SK-MEL-5 (cell line): ENCODE measurements around the gene FBRS. TPM values are rescaled to one million over a fixed set of nuclear protein-coding genes. Genes with fewer than 3 reads are reported as not detected.
"Not testable (repeated sequence)": the region's sequence is repeated elsewhere in the genome, so short reads cannot be mapped to it uniquely, and the experiment has no call there.

ENCODE experiments used
- DNase-seq: peaks from one replicate; pipeline ENCODE4 v3.0.0-alpha.2; 2016; ENCODE audit warnings: low read depth, low spot score
- in situ Hi-C: cut with HindIII; loops from 2 replicates; pipeline ENCODE4 v1.10.0; 2016; ENCODE audit warnings: low sequenced_read_pairs, high pct_unique_total_duplicates, low pct_unique_long_range_greater_than_20kb
- polyA plus RNA-seq, 2 experiments: library from polyadenylated mRNA; depleted of rRNA; stranded (reverse); fragments of >200 nt; gene quantifications; 2 replicates each; pipeline ENCODE4 v1.2.3, GENCODE V29; 2015
- total RNA-seq: library from RNA; depleted of rRNA; stranded (reverse); fragments of >200 nt; shearing (Covaris generic); gene quantifications from 2 replicates; pipeline ENCODE4 v1.2.3, GENCODE V29; 2014; rRNA removed

The FBRS gene
- total RNA-seq: 8.8 and 8.9 TPM in 2 replicates
- 40.5 and 53.2 TPM in 2 replicates for polyA plus RNA-seq (2015; cell fraction: cytosol; rRNA removed)
- polyA plus RNA-seq (2015; cell fraction: nucleus; rRNA removed): 78.2 and 83.6 TPM in 2 replicates

DNA sequence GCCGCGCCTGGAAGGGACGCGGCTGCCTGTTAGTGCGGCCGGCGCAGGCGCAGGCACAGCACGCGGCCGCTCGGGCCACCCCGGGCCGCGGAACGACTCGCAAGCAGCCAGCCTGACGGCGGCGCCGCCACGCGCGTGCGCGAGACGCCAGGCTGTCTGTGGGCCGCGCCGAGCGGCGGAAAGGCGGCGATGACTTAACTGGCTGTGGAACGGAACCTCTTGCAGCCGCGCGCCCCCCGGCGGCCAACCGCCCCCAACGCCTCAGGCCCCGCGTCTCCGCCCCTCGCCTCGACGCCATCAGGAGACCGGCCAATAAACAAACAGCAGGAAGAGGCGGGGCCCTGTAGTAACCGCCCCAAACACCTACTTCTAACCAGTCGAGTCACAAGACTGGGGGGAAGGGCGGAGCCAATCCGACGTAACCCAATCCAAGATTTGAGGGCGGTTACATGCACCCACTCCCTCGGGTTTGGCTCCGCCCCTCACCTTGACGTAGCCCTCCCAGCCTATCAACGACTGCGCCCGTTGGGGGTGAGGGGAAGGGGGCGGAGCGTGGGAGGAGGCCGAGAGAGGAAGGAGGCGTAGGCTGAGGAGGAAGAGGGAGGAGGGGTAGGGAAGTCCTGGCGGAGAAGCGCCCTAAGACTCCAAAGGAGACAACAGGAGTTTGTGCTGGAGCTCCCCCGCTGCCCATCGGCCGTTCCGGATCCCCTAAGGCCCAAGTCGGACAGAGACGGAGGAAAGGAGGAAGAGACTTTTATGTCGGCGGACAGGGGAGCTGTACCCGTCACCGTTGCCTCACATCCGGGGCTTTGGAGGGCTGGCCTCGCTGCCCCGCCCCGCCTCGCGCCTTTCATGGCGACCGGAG is at the start of gene FBRS:
FBRS (plus strand) TSS at position 566 of the 865 bp plus-strand sequence. CDS start 1,088 bp downstream, outside the sequence.
- peak; percentile 100 for DNase-seq
- in situ Hi-C loops: no loop called here

DNA sequence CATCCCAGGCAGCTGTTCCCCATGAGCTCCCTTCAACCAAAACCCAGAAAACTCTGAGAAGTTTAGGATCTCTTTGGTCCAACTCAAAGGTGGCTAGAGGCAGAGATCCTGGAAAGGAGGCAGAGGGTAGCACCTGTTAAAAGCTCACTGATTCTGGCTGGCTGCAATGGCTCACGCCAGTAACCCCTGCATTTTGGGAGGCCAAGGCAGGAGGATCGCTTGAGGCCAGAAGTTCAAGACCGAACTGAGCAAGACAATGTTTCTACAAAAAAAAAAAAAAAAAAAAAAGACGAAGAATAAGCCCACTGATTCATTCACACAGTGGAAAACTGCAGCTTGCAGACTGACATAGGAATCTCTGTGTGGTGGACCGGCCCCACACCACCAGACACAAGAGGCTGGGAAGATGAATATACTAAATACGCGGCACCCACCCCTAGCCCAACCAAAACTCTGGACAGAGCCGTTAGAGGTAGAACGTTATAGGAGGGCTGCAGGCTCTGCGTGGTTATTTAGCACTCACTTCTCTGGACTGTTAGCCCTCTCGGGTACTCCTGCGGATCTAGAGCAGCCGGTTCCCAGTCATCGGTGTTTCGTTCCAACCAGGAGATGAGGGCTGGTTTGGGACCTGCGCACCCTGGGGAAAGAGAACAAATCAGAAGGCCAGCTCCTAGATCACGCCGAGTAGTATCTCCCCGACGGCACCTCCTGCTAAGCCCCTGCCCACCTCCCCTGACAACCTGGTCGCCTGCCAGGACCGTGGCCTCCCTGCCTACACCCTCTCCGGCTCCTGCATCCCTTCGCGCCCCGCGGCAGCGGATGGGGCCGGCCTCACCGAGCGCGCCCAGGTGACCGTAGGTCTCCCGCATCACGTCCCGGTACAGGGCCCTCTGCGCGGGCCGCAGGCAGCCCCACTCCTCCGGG is 49.0 kb upstream of the FBRS start:
- peak; percentile 19 for DNase-seq
- in situ Hi-C loops: no loop called here

DNA sequence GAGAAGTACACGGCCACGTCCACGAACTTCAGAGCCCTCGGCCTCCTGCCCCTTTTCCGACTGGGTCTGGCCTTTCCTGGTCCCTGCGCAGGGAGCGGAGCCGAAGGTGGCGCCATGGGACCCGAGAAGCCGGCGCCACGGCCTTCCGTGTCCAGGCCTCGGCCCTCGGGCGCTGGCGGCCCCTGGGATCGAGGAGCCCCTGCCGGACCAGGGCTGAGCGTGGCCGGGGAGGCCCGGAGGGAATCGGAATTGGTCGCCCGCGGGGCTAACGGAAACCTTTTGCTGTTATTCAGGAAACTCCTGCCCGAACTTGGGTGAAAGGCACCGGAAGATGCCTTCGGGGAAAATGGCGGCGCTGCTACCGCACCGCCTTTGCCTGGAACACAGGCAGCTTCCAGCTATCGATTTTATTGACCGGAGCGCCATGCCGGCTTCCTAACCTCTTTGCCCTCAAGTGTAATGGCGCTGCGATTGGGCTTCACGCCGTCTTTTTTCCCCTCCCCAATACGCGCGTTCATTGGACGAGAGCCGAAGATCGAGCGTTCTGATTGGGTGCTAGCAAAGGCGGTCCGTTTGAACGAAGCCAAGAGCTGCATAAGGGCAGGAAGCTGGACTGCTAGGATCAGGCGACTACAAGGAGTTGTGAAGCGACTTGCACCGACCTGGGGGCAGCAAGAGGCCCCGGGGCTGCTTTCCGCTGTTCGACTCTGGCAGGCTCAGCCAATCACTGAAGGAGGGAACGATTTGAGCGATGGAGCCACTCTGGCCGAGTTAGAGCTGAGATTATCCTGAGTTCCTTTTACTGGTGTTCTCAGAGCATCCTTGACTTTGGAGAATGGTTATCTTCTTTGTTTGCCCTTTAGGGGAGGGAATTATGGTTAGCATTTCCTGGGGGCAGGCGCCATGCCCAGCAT is 48.0 kb upstream of the FBRS start, which contains the start of gene ZNF689:
ZNF689 (minus strand) TSS at position 464 of the 914 bp plus-strand sequence; CDS start at position 116, 348 bp downstream.
- peak; percentile 97 for DNase-seq
- in situ Hi-C loops: no loop called here

DNA sequence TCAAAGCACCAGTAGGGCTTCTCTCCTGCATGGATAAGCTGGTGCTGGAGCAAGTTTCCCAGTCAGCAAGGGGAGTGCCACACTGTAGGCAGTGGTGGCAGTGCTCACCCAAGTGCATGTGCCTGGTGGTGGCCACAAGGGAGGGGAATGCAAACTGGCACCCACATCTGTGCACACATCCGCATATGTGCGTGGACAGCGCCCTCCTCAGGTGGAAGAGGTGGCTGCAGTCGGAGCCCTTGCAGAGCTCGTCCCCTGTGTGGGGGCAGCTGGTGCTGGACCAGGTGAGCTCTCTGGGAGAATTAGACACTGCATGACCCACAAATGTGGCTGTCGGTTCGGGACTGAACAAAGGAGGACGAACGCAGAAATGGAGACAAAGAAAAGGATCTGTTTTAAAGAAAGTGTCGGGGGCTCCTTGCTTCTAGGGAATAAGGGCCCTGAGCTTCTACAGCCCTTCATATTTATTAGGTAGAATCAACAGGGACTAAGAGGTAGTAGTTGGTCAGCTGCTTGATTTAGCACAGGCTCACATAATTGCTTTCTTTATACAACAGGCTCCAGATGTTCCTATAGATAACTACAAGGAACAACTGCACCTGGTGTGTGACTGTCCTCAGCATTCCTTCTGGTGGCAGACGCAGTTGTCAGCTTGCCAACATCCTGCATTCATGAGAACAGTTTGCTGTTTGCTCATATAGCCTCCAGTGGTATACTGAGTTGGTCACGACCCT is 42.7 kb upstream of the FBRS start:
- in situ Hi-C loops: no loop called here
- peak; percentile 68 for DNase-seq

DNA sequence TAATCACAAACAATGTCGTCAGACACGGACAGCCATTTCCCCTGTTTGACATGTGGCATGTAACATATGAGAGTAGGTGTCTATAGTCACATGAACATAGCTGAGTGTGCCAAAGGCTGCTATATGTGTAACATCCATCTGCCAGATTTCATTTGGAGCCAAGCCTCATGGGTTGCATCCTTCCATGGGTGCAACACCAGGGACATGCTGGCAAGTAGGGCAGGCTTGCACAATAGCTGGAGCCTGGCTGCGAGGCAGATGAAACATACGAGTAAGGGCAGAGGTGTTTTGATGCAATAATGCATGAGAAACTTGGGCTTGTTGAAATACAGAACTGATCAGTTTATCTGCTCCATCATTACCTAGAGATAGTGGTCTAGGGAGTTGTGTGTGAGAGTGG is 39.0 kb upstream of the FBRS start:
- in situ Hi-C loops: no loop called here
- DNase-seq: no peak

DNA sequence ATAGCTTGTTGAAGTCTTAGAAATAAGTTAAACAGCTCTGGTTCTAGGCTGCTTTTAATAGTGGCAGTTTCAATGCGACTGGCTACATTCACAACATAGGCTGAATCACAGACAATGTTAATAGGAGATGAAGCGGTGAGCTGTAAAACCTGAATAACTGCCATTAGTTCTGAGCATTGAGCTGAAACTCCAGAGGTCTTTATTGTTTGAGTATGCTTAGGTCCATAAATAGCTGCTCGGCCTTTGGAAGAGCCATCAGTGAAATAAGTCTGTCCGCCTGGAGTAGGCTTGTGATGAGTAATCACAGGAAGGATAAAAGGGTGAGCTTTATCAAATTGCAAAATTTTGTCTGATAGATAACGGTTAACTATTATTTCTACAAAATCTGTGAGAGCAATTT is 38.6 kb upstream of the FBRS start:
- in situ Hi-C loops: no loop called here
- no peak for DNase-seq

DNA sequence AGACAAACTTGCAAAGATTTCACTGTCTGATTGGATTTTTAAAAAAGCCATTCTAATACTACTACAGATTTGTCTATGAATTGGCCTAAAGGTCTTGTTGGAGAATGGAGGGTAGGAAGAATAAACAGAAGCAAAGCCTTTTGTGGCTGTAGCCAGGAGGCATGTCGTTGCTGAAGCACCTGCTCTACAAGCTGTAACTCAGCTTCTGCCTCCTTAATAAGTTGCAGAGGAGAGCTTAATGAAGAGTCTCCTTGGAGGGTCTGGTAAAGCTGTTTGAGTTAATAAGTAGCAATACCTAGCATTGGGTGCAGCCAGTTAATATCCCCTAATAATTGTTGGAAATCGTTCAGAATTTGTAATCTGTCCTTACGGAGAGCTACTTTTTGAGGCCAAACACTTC is 38.1 kb upstream of the FBRS start:
- in situ Hi-C loops: no loop called here
- DNase-seq: no peak

DNA sequence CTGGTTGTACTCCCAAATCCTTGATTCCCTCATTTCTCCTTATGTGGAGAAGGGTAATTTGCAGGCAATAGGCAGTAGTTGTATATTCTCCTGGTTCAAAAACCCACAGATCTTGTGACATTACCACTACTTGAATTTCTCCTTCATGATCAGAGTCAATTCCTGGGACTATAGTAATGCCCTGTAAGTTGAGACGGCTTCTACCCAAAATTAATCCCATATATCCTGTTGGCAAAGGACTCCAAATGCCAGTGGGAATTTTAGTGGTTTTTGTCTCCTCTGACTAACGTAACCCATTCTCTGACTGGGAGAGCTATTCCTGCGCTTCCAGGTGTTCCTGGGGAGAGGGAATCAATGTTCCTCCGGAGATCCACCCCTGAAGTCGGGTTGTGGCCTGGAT is 36.5 kb upstream of the FBRS start:
- in situ Hi-C loops: no loop called here
- DNase-seq: peak; percentile 77

DNA sequence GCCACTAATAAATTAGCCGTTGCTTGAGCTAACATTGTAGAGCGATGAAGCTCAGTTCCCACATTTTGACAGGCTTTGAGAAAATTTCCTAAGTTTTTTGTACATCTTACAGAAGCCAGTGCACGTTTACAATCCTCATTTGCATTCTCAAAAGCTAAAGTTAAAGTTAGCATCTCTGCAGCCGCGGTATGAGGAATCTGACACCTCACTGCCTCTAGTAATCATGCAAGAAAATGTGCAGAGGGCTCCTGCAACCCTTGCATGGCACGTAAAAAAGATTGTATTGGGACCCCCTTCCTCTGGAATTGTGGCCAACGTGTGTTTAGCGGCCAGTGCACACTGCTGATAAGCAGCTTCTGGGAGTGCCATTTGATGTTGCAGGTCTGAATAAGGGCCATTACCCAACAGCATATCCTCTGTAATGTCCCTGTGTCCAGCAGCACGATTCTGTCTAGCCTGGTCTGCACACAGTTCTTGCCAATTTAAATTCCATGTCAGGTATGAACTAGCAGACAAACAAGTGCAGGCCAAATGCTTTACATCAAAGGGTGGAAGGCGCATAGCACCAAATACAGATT is 35.7 kb upstream of the FBRS start:
- in situ Hi-C loops: no loop called here
- DNase-seq: no peak

DNA sequence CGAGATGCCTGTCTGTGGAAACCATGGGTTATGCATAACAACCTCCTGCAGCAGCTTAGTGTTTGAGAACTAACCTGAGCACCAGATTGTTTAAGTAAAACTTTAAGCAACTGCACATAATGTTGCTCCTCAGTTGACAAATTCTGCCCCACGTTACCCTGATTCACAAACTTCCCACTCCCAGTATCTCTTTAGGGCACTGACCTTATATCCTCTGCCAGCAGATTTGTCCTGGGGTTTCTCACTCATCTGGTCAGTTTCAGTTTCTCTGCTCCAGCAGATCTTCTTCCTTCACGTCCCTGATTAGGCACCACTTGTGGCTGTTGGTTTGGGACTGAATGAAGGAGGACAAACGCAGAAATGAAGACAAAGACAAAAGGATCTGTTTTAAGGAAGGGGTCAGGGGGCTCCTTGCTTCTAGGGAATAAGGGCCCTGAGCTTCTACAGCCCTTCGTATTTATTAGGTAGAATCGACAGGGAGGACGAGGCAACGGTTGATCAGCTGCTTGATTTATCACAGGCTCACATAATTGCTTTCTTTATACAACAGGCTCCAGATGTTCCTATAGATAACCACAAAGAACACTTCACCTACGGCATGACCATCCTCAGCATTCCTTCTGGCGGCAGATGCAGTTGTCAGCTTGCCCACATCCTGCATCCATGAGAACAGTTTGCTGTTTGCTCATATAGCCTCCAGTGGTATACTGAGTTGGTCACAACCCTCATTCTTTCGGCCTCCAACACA is 34.5 kb upstream of the FBRS start:
- peak; percentile 79 for DNase-seq
- in situ Hi-C loops: no loop called here

DNA sequence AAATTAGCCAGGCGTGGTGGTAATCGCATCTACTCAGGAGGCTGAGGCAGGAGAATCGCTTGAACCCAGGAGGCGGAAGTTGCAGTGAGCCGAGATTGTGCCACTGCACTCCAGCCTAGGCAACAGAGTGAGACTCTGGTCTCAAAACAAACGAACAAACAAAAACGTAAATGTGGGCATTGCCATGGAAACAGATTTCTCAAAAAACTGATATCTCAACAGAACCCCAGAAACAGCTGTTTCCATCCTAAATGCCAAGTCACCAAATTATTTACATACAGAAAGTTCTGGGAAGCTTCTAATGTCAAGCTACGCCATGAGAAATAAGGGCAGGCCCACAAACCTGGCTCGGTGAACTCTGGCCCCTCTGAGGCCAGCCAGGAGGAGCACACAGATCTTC is 32.0 kb upstream of the FBRS start:
- in situ Hi-C loops: no loop called here
- DNase-seq: no peak

DNA sequence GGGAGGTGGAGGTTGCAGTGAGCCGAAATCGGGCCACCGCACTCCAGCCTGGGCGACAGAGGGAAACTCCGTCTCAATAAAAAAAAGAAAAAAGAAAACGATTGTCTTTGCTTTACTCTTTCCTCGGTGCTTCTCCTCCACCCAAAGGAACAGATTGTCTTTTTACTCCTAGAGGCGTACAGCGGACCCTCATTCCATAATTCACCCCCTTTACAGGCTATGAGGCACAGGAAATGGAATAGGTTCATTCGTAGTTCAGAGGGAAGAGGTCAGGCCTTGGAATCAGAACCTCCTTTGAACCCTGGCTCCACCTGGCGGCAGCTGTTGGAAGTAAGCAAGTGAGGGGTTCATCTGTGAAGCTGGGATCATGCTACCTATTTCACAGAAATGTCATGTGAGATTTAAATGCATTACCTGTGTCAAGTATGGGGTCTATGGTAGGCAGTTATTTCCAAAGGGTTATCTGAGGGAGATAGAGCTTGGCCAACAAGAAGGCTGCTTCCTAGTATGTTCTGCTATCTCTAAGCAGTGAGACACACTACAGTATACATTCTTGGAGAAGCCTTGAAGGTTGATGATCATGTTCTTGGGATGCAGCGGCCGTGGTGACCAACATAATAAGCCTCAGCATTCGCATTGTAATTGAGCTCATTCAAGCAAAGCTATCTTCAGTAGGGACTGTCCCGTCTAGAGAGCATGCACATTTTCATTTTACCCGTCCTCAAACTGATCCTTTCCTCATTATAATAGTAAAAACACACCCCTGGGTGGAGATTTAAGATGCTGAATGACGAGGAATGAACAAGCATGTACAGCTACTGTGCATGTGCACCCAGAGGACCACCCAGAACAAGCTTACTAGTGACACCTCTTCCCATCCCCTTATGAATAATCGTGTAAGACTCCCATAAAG is 29.3 kb upstream of the FBRS start:
- in situ Hi-C loops: no loop called here
- DNase-seq: peak; percentile 83

DNA sequence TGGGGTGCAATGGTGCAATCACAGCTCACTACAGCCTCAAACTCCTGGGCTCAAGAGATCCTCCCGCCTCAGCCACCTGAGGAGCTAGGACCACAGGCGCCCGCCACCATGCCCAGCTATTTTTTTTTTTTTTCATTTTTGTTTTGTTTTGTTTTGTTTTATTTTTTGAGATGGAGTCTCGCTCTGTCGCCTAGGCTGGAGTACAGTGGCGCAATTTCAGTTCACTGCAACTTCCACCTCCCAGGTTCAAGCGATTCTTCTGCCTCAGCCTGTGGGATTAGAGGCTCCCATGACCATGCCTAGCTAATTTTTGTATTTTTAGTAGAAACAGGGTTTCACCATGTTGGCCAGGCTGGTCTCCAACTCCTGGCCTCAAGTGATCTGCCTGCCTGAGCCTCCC is 25.8 kb upstream of the FBRS start:
- DNase-seq, in situ Hi-C loops: not testable (repeated sequence)

DNA sequence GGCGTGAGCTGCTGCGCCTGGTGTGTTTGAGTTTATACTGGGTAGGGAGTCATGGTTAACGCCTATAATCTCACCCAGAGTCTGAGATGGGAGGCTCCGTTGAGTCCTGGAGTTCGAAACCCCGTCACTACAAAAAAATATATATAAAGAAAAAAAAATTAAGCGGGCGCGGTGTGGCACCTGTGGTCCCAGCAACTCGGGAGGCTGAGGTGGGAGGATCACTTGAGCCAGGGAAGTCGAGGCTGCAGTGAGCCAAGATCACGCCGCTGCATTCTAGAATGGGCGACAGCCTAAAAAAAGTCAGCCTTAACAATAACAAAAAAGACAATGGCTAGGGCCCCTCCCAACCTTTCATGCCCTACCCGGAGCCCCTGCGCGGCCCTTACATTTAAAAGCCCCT is 24.7 kb upstream of the FBRS start:
- in situ Hi-C loops: no loop called here
- DNase-seq: no peak

DNA sequence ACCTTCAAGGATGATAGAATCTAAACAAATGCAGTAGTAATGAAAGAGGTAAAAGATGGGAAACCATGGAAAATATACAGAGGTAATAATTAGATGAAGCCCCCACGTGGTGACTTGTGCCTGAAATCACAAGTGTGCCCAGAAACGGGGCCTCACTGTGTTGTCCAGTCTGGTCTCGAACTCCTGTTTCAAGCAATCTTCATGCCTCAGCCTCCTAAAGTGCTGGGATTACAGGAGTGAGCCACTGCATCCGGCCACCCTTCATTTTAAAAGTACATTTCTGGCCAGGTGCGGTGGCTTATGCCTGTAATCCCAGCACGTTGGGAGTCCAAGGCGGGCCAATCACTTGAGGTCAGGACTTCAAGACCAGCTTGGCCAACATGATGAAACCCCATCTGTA is 21.6 kb upstream of the FBRS start:
- in situ Hi-C loops: no loop called here
- DNase-seq: no peak
